Muscle of back (tissue), 10 donors: ENCODE measurements around the gene ATP5PO. TPM values are rescaled to one million over a fixed set of nuclear protein-coding genes. Genes with fewer than 3 reads are reported as not detected.

Source experiments
- polyA plus RNA-seq, 10 donors: library from polyadenylated mRNA; unstranded; fragments of 120-200 nt; gene quantifications; one replicate each; pipeline ENCODE4 v1.2.1, GENCODE V29; 2013; ENCODE audit not compliant: insufficient read length in 10 of 10

The ATP5PO gene
- polyA plus RNA-seq, 10 donors, result 270 to 337 (median 299) TPM

Other genes starting within 250 kb of the ATP5PO start
- gene MRPS6, start 157.8 kb upstream of the ATP5PO start, polyA plus RNA-seq, result 10 to 100 TPM; 35.4 to 47.7 (median 41.1) TPM
- gene SLC5A3, start 157.8 kb upstream of the ATP5PO start, polyA plus RNA-seq, result 1 to 10 TPM; 4.7 to 8.5 (median 6.0) TPM